Urinary bladder (tissue), 4 donors: ENCODE results near the gene C3orf85. TPM values are rescaled to one million over a fixed set of nuclear protein-coding genes. Genes with fewer than 3 reads are reported as not detected.
"Not testable (repeated sequence)": the region's sequence is repeated elsewhere in the genome, so short reads cannot be mapped to it uniquely, and the experiment has no call there.

ENCODE experiments used
- DNase-seq: peaks from one replicate; pipeline ENCODE4 v3.0.0-alpha.2; 2015; ENCODE audit errors: extremely low spot score
- H3K27ac ChIP-seq: one replicate; pipeline ENCODE4 v1.5.1; 2013; ENCODE audit warnings: low read depth, mild to moderate bottlenecking, moderate library complexity
- H3K36me3 ChIP-seq: one replicate; pipeline ENCODE4 v1.6.1; 2013; ENCODE audit warnings: mild to moderate bottlenecking, moderate library complexity; ENCODE audit not compliant: insufficient read depth
- H3K4me1 ChIP-seq: one replicate; pipeline ENCODE4 v1.6.1; 2013; ENCODE audit warnings: mild to moderate bottlenecking, moderate library complexity; ENCODE audit not compliant: insufficient read depth
- H3K4me3 ChIP-seq: one replicate; pipeline ENCODE4 v1.5.1; 2013; ENCODE audit warnings: low read depth, low read length
- WGBS: extraction: QIAGEN DNeasy Blood & Tissue Kit; methylation state at CpG from one replicate; pipeline ENCODE4 v1.1.7; 2013; 5-methylcytosine and 5-hydroxymethylcytosine counted together
- polyA plus RNA-seq: library from polyadenylated mRNA; stranded (reverse); fragments of 200-250 nt; gene quantifications from one replicate; pipeline ENCODE4 v1.2.3, GENCODE V29; 2013
- total RNA-seq: library from RNA; depleted of rRNA; stranded (reverse); fragments of >200 nt; gene quantifications from one replicate; pipeline ENCODE4 v1.2.3, GENCODE V29; 2014
- donor health status: healthy with polysubstance abuse.
- donor health status: healthy.

C3orf85 gene
- total and polyA plus RNA-seq, 2 donors = not detected

DNA sequence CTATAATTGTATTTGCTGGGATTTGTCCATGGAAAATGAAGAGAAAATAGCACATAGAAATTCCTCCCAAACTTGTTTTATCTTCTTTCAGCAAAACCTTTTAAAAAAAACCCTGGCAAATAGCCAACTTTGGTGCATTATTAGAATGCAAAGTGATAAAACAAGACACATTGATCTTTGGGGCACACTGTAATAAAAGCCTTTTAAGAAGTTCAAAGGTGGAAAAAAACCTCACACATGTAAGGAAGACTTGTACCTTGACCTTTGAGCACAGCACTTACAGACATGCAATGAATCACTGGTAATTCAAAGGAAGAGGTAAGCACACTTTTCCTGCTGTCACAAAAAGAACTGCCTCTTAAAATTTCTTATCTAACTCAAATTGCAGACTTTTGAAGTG is 10.6 kb upstream of the C3orf85 start:
- DNase-seq = no peak
- no peak overlapping the region for H3K27ac ChIP-seq
- no peaks in the 10 kb centered on the region for H3K4me1 ChIP-seq
- no peak overlapping the region for H3K4me3 ChIP-seq
- no peaks in the 10 kb centered on the region for H3K36me3 ChIP-seq

GRCh38 chr3:109127553-109127952 is 9.0 kb upstream of the C3orf85 start:
- H3K27ac ChIP-seq = no peak overlapping the region
- WGBS = 88% methylated on average over 2 of the region's 2 CpGs
- no peak overlapping the region for H3K4me3 ChIP-seq
- no peaks in the 10 kb centered on the region for H3K4me1 ChIP-seq
- no peaks in the 10 kb centered on the region for H3K36me3 ChIP-seq
- DNase-seq = no peak

- no peaks in the 10 kb centered on the region for H3K4me1 ChIP-seq
- WGBS = 47% methylated on average over 4 of the region's 4 CpGs
- DNase-seq = no peak
Measured at GRCh38 chr3:109131276-109131675, 5.2 kb upstream of the C3orf85 start.

DNA sequence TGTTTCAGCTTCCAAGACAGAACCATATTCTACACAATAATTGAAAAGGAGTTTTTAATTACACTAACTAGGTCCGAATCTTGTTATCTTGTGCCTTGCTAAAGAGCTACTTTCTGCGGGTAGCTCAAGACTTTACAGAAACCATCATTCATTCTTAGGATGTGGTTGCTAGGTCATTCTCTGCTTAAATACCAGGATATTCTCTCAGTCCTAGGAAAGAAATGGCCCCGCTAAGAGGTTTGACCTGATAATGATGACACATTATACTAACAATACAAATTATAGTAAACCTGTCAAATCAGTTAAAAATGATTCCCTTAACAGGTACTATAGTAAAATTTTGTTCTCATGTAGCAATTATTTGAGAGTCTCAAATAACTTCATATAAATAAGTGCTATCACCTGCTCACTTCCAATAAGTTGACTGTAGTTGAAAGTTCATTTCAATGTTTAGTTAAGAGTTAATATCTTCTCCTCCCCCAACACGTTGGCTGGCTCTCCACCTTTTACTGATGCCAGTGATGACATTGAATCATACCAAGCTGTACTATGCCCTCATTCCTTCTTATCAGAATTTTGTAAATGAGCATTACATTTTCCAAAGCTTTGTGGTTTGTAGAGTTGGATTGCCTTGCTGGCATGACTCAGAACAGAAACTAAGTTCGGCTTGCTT is 3.6 kb upstream of the C3orf85 start:
- 68% methylated on average over 5 of the region's 5 CpGs for WGBS
- H3K36me3 ChIP-seq = no peaks in the 10 kb centered on the region
- H3K27ac ChIP-seq = no peak overlapping the region
- no peak overlapping the region for H3K4me3 ChIP-seq
- H3K4me1 ChIP-seq = no peaks in the 10 kb centered on the region
- no peak for DNase-seq

More at GRCh38 chr3:109131276-109131675, 5.2 kb upstream of the C3orf85 start:
- Histone ChIP-seq H3K27ac (no peak overlapping the region), H3K36me3 (no peaks in the 10 kb centered on the region), H3K4me3 (no peak overlapping the region)

DNA sequence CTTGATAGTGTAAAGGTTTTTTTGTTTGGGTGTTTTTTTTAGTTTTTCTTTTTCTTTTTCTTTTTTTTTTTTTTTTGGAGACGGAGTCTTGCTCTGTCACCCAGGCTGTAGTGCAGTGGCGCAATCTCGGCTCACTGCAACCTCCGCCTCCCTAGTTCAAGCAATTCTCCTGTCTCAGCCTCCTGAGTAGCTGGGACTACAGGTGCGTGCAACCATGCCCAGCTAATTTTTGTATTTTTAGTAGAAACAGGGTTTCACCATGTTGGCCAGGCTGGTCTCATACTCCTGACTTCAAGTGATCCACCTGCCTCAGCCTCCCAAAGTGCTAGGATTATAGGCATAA is 3.1 kb upstream of the C3orf85 start:
- not testable (repeated sequence) for H3K4me1 ChIP-seq, H3K27ac ChIP-seq, DNase-seq, H3K36me3 ChIP-seq, H3K4me3 ChIP-seq
- 98% methylated on average over 5 of the region's 5 CpGs for WGBS

DNA sequence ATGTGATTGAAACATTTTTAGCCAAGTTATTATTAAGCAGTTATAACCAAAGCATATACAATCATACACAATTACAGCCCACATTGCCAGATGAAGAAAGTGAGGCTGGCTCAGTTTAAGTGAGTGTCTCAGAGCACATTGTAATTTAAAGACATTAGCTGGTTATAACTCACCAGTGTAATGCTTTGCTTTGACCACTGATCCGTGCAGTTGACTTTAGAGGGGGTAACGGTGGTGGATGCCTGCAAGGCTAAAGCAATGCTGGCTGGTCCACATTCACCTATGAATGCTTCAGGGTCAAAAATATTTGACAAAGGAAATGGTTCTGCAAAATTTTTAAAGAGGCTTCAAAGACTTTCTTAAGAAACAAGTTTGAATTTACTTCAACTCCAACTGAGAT is 1.2 kb downstream of the C3orf85 start:
- Histone ChIP-seq H3K4me3 (no peak overlapping the region), H3K27ac (no peak overlapping the region), H3K4me1 (no peaks in the 10 kb centered on the region), H3K36me3 (no peaks in the 10 kb centered on the region)
- DNase-seq = no peak
- 74% methylated on average over 2 of the region's 2 CpGs for WGBS

DNA sequence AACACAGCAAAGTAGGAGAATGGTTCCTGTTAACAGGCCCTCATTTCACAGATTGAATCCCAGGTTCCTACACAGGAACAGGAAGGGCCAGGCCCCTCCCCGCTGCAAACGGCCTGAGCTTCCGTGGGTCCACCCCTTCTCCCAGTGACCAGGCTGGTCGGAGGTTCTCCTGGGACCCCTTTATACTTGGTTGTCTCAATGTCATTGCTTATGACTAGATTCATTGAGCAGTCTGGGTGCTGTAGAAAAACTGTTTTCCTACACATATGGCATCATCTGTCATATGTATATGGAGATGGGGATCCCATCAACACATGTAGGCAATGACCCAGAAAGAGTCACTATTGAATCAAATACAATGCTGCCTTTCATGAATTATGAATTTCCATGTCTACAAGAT is 3.8 kb downstream of the C3orf85 start:
- WGBS = 85% methylated on average over 4 of the region's 4 CpGs
- H3K36me3 ChIP-seq = no peaks in the 10 kb centered on the region
- H3K4me1 ChIP-seq = no peaks in the 10 kb centered on the region
- DNase-seq = no peak
- H3K27ac ChIP-seq = no peak overlapping the region
- H3K4me3 ChIP-seq = no peak overlapping the region

GRCh38 chr3:109143646-109144045 is 7.1 kb downstream of the C3orf85 start:
- H3K27ac ChIP-seq = no peak overlapping the region
- WGBS = 80% methylated on average over 1 of the region's 1 CpG
- DNase-seq = no peak
- H3K36me3 ChIP-seq = no peaks in the 10 kb centered on the region
- H3K4me3 ChIP-seq = no peak overlapping the region
- H3K4me1 ChIP-seq = no peaks in the 10 kb centered on the region

DNA sequence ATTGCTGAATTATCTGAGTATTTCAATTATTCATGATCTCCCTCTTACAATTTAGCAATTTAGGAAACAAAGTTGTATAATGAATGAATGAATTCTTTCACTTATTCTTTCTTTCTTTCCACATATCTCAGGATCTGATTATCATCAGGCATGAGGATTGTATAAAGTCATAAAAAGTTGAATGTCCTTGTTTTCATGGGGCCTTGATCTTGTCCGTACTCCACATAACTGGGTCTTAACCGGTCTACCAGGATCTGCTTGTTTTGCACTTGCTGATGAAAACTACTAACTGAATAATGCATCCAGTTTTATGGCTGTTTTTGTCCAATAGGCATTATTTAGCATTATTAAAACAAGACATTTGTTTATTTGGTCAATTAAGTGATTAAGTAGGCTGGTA is 12.6 kb downstream of the C3orf85 start:
- H3K4me3 ChIP-seq = no peak overlapping the region
- no peak for DNase-seq
- H3K36me3 ChIP-seq = no peaks in the 10 kb centered on the region
- 89% methylated on average over 2 of the region's 2 CpGs for WGBS
- no peaks in the 10 kb centered on the region for H3K4me1 ChIP-seq
- H3K27ac ChIP-seq = no peak overlapping the region

DNA sequence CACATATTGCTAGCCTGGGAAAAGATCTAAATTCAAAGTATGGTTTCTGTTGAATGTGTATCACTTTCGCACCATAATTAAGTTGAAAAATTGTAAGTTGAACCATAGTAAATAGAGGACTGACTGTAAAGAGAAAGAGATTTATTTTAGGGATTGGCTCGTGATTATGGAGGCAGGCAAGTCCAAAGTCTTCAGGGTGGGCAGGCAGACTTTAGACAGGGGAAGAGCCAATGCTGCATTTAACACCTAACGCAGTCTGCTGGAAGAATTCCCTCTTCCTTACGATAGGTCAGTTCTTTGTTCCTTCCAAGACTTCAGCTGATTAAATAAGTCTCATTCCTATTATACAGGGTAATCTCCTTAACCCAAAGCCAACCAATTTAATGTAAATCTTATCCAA is 15.8 kb downstream of the C3orf85 start:
- H3K36me3 ChIP-seq = no peaks in the 10 kb centered on the region
- no peak overlapping the region for H3K27ac ChIP-seq
- H3K4me1 ChIP-seq = no peaks in the 10 kb centered on the region
- H3K4me3 ChIP-seq = no peak overlapping the region
- no peak for DNase-seq
- WGBS = 60% methylated on average over 4 of the region's 4 CpGs

DNA sequence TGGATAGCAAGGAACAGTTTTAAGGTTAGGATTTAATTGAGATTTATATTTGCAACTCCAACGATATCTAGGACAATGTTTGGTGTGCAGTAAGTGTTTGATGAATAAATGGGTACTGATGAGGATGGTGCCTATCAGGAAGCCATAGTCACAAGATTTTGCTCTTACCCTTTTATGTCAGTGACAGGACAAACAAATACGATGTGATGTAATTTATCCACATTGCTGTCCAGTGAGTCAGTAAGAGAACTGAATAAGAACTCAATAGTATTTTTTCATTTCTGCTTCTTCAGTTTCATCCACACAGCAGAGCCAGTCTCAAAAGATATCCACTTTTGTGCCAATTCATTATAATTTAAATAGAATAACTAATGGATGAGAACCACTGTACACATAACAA is 18.5 kb downstream of the C3orf85 start:
- H3K4me1 ChIP-seq = no peaks in the 10 kb centered on the region
- H3K4me3 ChIP-seq = no peak overlapping the region
- no peak for DNase-seq
- no peaks in the 10 kb centered on the region for H3K36me3 ChIP-seq
- H3K27ac ChIP-seq = no peak overlapping the region
- WGBS = 71% methylated on average over 2 of the region's 2 CpGs

- DNase-seq = no peak
Measured at GRCh38 chr3:109155828-109156227, 19.3 kb downstream of the C3orf85 start.

DNA sequence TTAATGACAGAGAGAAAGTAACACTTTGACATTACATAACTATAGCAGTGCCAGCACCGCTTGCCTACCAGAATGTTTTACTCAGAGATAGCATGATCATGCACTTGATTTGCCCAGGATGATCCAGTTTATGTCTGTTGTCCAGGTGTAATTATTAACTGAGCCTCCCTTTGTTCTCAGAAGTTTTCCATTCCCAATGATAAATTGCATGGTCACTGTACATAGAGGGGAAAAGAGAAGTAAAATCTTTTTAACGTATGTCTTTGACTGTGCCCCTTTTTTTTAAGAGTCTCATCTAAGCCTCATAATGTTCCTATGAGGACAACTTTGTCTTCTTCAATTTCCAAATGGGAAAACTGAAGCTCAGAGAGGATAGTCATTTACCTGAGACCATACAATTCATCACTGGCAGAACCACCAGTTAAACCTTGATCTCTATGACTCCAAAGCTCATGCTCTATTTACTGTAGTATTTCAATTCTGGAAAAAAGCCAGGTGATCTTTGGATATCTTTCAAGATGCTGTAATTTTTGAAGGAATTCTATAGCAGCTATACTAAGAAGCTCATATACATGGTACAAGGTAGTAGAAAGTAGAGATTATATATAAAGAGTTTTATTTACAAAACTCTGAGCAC is 25.1 kb downstream of the C3orf85 start:
- no peak overlapping the region for H3K4me3 ChIP-seq
- H3K36me3 ChIP-seq = no peaks in the 10 kb centered on the region
- DNase-seq = no peak
- H3K27ac ChIP-seq = no peak overlapping the region
- WGBS = 36% methylated on average over 2 of the region's 2 CpGs
- H3K4me1 ChIP-seq = no peaks in the 10 kb centered on the region

More at GRCh38 chr3:109155828-109156227, 19.3 kb downstream of the C3orf85 start:
- 74% methylated on average over 1 of the region's 1 CpG for WGBS
- H3K4me3 ChIP-seq = no peak overlapping the region
- no peak overlapping the region for H3K27ac ChIP-seq
- no peaks in the 10 kb centered on the region for H3K4me1 ChIP-seq
- no peaks in the 10 kb centered on the region for H3K36me3 ChIP-seq

DNA sequence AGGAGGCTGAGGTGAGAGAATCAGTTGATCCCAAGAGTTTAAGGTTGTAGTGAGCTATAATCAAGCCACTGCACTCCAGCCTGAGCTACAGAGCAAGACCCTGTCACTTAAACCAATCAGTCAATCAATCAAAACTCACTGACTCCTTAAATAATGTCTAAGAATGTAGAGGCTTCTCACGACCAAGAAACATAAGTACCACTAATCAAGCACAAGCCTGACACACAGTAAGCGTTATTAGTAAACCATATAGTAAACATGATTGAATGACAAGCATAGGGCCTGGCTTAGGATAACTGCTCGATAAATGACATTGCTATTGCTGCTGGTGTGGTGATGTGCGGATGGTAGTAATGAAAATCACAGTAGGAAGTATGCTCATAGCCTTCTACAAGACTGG is 29.4 kb downstream of the C3orf85 start:
- DNase-seq = no peak
- Histone ChIP-seq H3K4me3 (no peak overlapping the region), H3K27ac (no peak overlapping the region), H3K4me1 (no peaks in the 10 kb centered on the region), H3K36me3 (no peaks in the 10 kb centered on the region)
- 91% methylated on average over 4 of the region's 4 CpGs for WGBS
